Measurements from ENCODE around the gene MAPKAPK3.

MAPKAPK3 gene

DNA sequence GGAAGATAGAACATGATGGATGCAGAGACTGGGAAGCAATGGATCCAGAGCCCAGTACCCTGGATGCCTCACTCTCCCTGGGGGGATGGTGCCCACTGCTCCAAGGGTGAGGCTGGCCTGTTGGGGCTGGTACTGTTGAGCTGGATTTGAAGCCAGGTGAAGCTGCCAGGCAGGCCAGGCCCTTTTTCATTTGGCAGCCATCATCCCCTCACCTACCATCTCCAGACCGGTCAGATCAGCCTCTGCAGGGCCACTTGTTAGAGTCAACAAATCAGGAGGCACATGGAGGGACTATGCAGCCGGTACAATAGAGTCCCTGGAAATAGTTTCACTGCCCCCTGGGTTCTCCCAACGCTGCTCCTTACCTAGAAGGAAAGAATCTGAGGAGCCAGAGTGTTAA lies 5.9 kb downstream of the MAPKAPK3 start:
- no peak for DNase-seq (ENCODE audit: low read depth)
- TF ChIP-seq CTCF (IDR thresholded peaks at IDR 0.05; ENCODE audit: control insufficient read depth, extremely low read depth, insufficient read depth): no peak
- no peak overlapping the region for H3K4me3 ChIP-seq (ENCODE audit: low read depth, low read length)

DNA sequence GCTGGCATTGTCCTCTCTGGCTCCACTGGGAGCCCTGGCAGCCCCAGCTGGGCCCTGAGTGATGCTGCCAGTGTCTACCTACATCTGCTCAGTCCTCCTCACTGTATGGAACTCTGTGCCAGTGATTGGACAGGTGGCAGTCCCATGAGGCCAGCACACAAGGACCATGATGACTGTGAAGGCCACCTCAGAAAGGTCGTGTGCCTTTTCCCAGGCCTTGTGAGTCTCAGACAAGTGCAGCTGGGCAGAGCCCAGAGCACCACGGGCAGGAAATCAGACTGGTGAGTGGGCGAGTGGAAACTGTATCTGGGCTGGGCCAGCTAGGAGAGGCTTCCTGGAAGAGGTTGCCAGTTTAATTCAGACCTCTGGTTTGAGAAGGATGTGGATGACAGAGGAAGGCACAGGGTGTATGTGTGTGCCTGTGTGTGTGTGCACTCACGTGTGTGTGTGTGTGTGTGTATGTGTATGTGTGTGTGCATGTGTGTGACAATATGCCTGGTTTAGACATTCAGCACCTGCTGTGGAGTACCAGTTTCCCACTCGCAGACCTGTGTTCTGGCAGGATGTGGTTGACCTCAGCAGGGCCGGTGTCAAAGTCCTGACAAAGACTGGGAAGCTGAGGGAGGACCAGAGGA lies 7.0 kb downstream of the MAPKAPK3 start:
- TF ChIP-seq CTCF (IDR thresholded peaks at IDR 0.05; ENCODE audit: control insufficient read depth, extremely low read depth, insufficient read depth): no peak
- H3K4me3 ChIP-seq (ENCODE audit: low read depth, low read length): no peak overlapping the region
- DNase-seq (ENCODE audit: low read depth): no peak

DNA sequence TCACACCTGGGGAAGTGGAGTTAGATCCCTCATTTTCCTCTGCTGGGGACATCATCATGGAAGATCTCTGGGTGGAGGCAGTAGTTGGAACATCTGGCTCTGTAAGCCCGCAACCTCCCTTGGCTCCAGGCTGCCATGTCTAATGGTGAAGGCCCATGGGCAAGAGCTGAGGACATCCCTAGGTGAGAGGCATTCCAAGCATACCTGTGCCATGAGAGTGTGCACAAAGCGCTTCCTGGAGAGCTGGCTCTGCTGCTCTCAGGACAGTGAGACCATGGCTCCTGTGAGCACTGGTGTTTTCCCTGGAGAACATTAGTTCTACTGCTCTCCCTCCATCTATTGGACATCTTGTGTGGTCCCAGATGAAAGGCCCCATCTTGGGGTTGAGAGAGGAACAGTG lies 7.7 kb downstream of the MAPKAPK3 start:
- no peak for DNase-seq (ENCODE audit: low read depth)
- no peak for TF ChIP-seq CTCF (IDR thresholded peaks at IDR 0.05; ENCODE audit: control insufficient read depth, extremely low read depth, insufficient read depth)
- no peak overlapping the region for H3K4me3 ChIP-seq (ENCODE audit: low read depth, low read length)

DNA sequence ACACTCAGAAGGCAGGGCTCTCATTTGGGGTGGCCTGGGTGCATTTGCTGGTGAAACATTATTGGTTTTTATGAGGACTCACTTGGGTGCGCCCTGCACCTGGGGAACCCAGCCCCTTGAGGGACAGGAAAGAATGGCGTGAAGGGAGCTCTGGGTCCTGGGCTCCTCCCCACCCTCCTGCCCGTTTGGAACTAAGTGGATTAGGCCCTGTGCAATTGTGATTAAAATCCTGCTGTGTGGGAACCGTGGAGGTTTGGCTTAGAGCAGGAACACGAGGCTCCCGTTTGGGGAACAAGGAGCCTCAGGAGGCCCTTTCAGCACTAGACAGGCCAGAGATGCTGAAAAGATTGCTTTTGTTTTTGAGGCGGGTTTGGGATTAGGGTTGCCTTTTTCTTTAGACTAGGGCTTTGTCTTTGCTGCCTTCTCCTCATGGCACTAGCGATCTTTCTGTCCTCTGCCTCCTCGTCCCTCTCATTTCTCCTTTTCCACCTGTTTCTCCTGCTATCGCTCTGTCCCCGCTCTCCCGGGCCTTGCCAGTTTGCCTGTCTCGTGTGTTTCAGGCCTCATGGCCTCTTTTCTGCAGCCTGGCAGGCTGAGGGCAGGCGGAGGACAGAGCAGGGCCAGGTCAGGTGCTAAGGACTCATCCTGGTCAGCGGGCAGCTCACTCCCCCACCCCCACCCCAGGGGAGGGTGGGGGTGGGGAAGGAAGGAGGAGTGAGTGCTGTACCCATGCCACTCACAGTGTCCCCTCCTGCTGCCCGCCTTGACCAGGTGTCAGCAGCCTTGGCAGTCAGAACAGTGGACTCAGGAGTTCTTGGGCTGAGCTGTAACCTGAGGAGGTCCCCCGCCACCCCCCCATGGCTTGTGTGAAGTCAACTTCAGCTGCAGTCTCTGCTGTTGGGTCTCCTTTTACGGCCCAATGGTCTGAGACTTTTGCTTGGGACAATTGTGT lies 8.6 kb downstream of the MAPKAPK3 start:
- DNase-seq (ENCODE audit: low read depth): no peak
- TF ChIP-seq CTCF (IDR thresholded peaks at IDR 0.05; ENCODE audit: control insufficient read depth, extremely low read depth, insufficient read depth): no peak
- H3K4me3 ChIP-seq (ENCODE audit: low read depth, low read length): no peak overlapping the region

GRCh38 chr3:50626401-50626800 lies 9.4 kb downstream of the MAPKAPK3 start:
- TF ChIP-seq CTCF (IDR thresholded peaks at IDR 0.05; ENCODE audit: control insufficient read depth, extremely low read depth, insufficient read depth): no peak
- no peak overlapping the region for H3K4me3 ChIP-seq (ENCODE audit: low read depth, low read length)
- DNase-seq (ENCODE audit: low read depth): no peak

- H3K4me3 ChIP-seq (ENCODE audit: low read depth, low read length): no peak overlapping the region
- DNase-seq (ENCODE audit: low read depth): no peak
- peak; percentile 38 for TF ChIP-seq CTCF (IDR thresholded peaks at IDR 0.05; ENCODE audit: control insufficient read depth, extremely low read depth, insufficient read depth)
These were observed 10.6 kb downstream of the MAPKAPK3 start for GRCh38 chr3:50627407-50628051.
